ENCODE data around the gene ASTL.
A peak's percentile ranks its signal among the peaks of the same experiment; 100 is the strongest.

Gene ASTL

GRCh38 chr2:96110621-96111256 lies 27.6 kb downstream of the ASTL start:
- Histone ChIP-seq H2BK5ac (ENCODE audit: low read depth, low read length, poor library complexity, severe bottlenecking) (no peak overlapping the region), H3K27ac (ENCODE audit: low read length, poor library complexity, severe bottlenecking) (no peak overlapping the region), H4K91ac (ENCODE audit: low read length) (peak overlapping the region; percentile 34), H3K4ac (ENCODE audit: low read depth in 1 of 2, low read length in 2 of 2) (no peak overlapping the region), H3K4me1 (ENCODE audit: control insufficient read depth, insufficient read depth, low read depth, low read length) (peaks cover 10% of the 10 kb centered on the region), H4K8ac (ENCODE audit: low read length) (no peak overlapping the region), H2BK120ac (ENCODE audit: low read depth, low read length) (no peak overlapping the region), H3K18ac (ENCODE audit: low read depth in 1 of 2, low read length in 2 of 2) (no peak overlapping the region), H2BK15ac (ENCODE audit: low read depth, poor library complexity, severe bottlenecking) (no peak overlapping the region), H3K9ac (ENCODE audit: low read length) (no peak overlapping the region), H3K79me1 (replicated peaks; ENCODE audit: low read length, poor library complexity, severe bottlenecking) (no peaks in the 10 kb centered on the region), H3K23ac (ENCODE audit: low read length in 2 of 2) (no peak overlapping the region), H3K14ac (ENCODE audit: low read length in 2 of 2) (no peak overlapping the region), H3K27me3 (ENCODE audit: control insufficient read depth in 1 of 2, insufficient read depth in 1 of 2, low read length in 2 of 2) (peaks cover 67 to 72% of the 10 kb centered on the region in 2 experiments), H3K9me3 (ENCODE audit: control insufficient read depth, low read length) (peaks cover under 1% of the 10 kb centered on the region), H3K4me2 (ENCODE audit: low read length, poor library complexity, severe bottlenecking) (no peak overlapping the region), H3K4me3 (ENCODE audit: insufficient read depth in 1 of 2, low read depth in 1 of 2, low read length in 2 of 2) (no peak overlapping the region), H2AK5ac (ENCODE audit: low read length, severe bottlenecking) (no peak overlapping the region), H2AFZ (ENCODE audit: low read depth, low read length) (no peak overlapping the region), H2BK12ac (ENCODE audit: low read length in 2 of 2) (no peak overlapping the region), H3K36me3 (ENCODE audit: control insufficient read depth in 1 of 2, insufficient read depth in 2 of 2, low read depth in 1 of 2, low read length in 2 of 2) (peaks cover 0 to 3% of the 10 kb centered on the region in 2 experiments)
- 84% methylated on average over 13 of the region's 13 CpGs for WGBS
- DNase-seq = no peak

DNA sequence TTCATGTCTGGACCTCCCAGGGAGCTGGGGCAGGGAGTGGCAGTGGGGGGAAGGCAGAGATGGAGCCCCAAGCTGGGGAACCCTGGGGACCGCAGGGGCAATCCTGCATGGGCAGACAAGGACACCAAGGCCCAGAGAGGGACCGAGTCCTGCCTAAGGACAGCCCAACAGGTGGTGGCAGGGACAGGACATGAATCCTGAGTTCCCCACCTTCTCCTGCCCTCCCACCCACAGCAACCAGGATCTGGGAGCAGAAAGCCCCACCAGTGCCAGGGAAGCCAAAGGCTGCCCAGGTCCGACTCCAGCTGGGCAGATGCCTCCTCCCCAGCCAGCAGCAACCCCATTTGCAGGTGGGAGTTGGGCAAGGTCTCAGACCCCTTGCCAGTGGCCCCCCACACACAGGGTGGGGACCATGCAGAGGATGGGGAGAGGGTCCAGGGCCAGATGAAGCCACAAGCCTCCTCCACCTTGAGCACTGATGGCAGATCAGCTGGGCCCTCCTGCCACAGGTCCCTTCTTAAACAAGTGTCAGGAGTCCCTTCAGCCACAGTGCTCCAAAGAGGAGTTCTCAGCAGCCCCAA lies 28.3 kb downstream of the ASTL start:
- Histone ChIP-seq H4K8ac (ENCODE audit: low read length) (no peak overlapping the region), H3K79me1 (replicated peaks; ENCODE audit: low read length, poor library complexity, severe bottlenecking) (no peaks in the 10 kb centered on the region), H3K9me3 (ENCODE audit: control insufficient read depth, low read length) (peaks cover 8% of the 10 kb centered on the region), H2AFZ (ENCODE audit: low read depth, low read length) (no peak overlapping the region), H2BK120ac (ENCODE audit: low read depth, low read length) (no peak overlapping the region), H3K4me2 (ENCODE audit: low read length, poor library complexity, severe bottlenecking) (no peak overlapping the region), H3K9ac (ENCODE audit: low read length) (no peak overlapping the region), H3K14ac (ENCODE audit: low read length in 2 of 2) (no peak overlapping the region), H3K4me1 (ENCODE audit: control insufficient read depth, insufficient read depth, low read depth, low read length) (peaks cover 10% of the 10 kb centered on the region), H3K23ac (ENCODE audit: low read length in 2 of 2) (no peak overlapping the region), H2BK5ac (ENCODE audit: low read depth, low read length, poor library complexity, severe bottlenecking) (no peak overlapping the region), H2BK12ac (ENCODE audit: low read length in 2 of 2) (no peak overlapping the region), H3K36me3 (ENCODE audit: control insufficient read depth in 1 of 2, insufficient read depth in 2 of 2, low read depth in 1 of 2, low read length in 2 of 2) (no peaks in the 10 kb centered on the region), H3K4ac (ENCODE audit: low read depth in 1 of 2, low read length in 2 of 2) (no peak overlapping the region), H2AK5ac (ENCODE audit: low read length, severe bottlenecking) (no peak overlapping the region), H3K4me3 (ENCODE audit: insufficient read depth in 1 of 2, low read depth in 1 of 2, low read length in 2 of 2) (no peak overlapping the region), H2BK15ac (ENCODE audit: low read depth, poor library complexity, severe bottlenecking) (no peak overlapping the region), H3K27me3 (ENCODE audit: control insufficient read depth in 1 of 2, insufficient read depth in 1 of 2, low read length in 2 of 2) (peaks cover 64 to 65% of the 10 kb centered on the region in 2 experiments), H4K91ac (ENCODE audit: low read length) (no peak overlapping the region), H3K27ac (ENCODE audit: low read length, poor library complexity, severe bottlenecking) (no peak overlapping the region), H3K18ac (ENCODE audit: low read depth in 1 of 2, low read length in 2 of 2) (no peak overlapping the region)
- 91% methylated on average over 2 of the region's 3 CpGs for WGBS
- no peak for DNase-seq

- H2BK5ac ChIP-seq (ENCODE audit: low read depth, low read length, poor library complexity, severe bottlenecking) = no peak overlapping the region
- no peak overlapping the region for H2AK5ac ChIP-seq (ENCODE audit: low read length, severe bottlenecking)
- peak overlapping the region in 1 of 2 experiments; percentile 3 for H3K18ac ChIP-seq (ENCODE audit: low read depth in 1 of 2, low read length in 2 of 2)
- no peak overlapping the region for H2BK120ac ChIP-seq (ENCODE audit: low read depth, low read length)
- no peak overlapping the region for H3K4ac ChIP-seq (ENCODE audit: low read depth in 1 of 2, low read length in 2 of 2)
- no peak overlapping the region for H3K23ac ChIP-seq (ENCODE audit: low read length in 2 of 2)
- peak overlapping the region; percentile 32 for H3K9ac ChIP-seq (ENCODE audit: low read length)
- 28% methylated on average over 3 of the region's 3 CpGs for WGBS
- H3K4me3 ChIP-seq (ENCODE audit: insufficient read depth in 1 of 2, low read depth in 1 of 2, low read length in 2 of 2) = no peak overlapping the region
- peaks cover 58 to 59% of the 10 kb centered on the region in 2 experiments for H3K27me3 ChIP-seq (ENCODE audit: control insufficient read depth in 1 of 2, insufficient read depth in 1 of 2, low read length in 2 of 2)
- H4K8ac ChIP-seq (ENCODE audit: low read length) = no peak overlapping the region
- peaks cover 10% of the 10 kb centered on the region for H3K4me1 ChIP-seq (ENCODE audit: control insufficient read depth, insufficient read depth, low read depth, low read length)
- peak overlapping the region in 1 of 2 experiments; percentile 7 for H2BK12ac ChIP-seq (ENCODE audit: low read length in 2 of 2)
- no peaks in the 10 kb centered on the region for H3K36me3 ChIP-seq (ENCODE audit: control insufficient read depth in 1 of 2, insufficient read depth in 2 of 2, low read depth in 1 of 2, low read length in 2 of 2)
- DNase-seq = no peak
- H3K79me1 ChIP-seq (replicated peaks; ENCODE audit: low read length, poor library complexity, severe bottlenecking) = no peaks in the 10 kb centered on the region
- no peak overlapping the region for H2BK15ac ChIP-seq (ENCODE audit: low read depth, poor library complexity, severe bottlenecking)
- H3K27ac ChIP-seq (ENCODE audit: low read length, poor library complexity, severe bottlenecking) = no peak overlapping the region
- peak overlapping the region in 1 of 2 experiments; percentile 35 for H3K14ac ChIP-seq (ENCODE audit: low read length in 2 of 2)
- no peak overlapping the region for H2AFZ ChIP-seq (ENCODE audit: low read depth, low read length)
- H4K91ac ChIP-seq (ENCODE audit: low read length) = peak overlapping the region; percentile 37
- peaks cover 12% of the 10 kb centered on the region for H3K9me3 ChIP-seq (ENCODE audit: control insufficient read depth, low read length)
- no peak overlapping the region for H3K4me2 ChIP-seq (ENCODE audit: low read length, poor library complexity, severe bottlenecking)
These were observed 29.0 kb downstream of the ASTL start for GRCh38 chr2:96109361-96109680.

- Histone ChIP-seq H2AK5ac (ENCODE audit: low read length, severe bottlenecking) (no peak overlapping the region), H3K9me3 (ENCODE audit: control insufficient read depth, low read length) (peaks cover 12% of the 10 kb centered on the region), H3K23ac (ENCODE audit: low read length in 2 of 2) (no peak overlapping the region), H4K91ac (ENCODE audit: low read length) (peak overlapping the region; percentile 25), H3K4ac (ENCODE audit: low read depth in 1 of 2, low read length in 2 of 2) (peak overlapping the region in 1 of 2 experiments; percentile 66), H3K79me1 (replicated peaks; ENCODE audit: low read length, poor library complexity, severe bottlenecking) (no peaks in the 10 kb centered on the region), H2BK15ac (ENCODE audit: low read depth, poor library complexity, severe bottlenecking) (no peak overlapping the region), H2BK12ac (ENCODE audit: low read length in 2 of 2) (peak overlapping the region in 1 of 2 experiments; percentile 59), H3K9ac (ENCODE audit: low read length) (peak overlapping the region; percentile 32), H2AFZ (ENCODE audit: low read depth, low read length) (no peak overlapping the region), H3K27me3 (ENCODE audit: control insufficient read depth in 1 of 2, insufficient read depth in 1 of 2, low read length in 2 of 2) (peaks cover 53% of the 10 kb centered on the region in 2 experiments), H3K4me3 (ENCODE audit: insufficient read depth in 1 of 2, low read depth in 1 of 2, low read length in 2 of 2) (peak overlapping the region in 1 of 2 experiments; percentile 37), H4K8ac (ENCODE audit: low read length) (peak overlapping the region; percentile 74), H3K36me3 (ENCODE audit: control insufficient read depth in 1 of 2, insufficient read depth in 2 of 2, low read depth in 1 of 2, low read length in 2 of 2) (no peaks in the 10 kb centered on the region), H3K14ac (ENCODE audit: low read length in 2 of 2) (no peak overlapping the region), H3K18ac (ENCODE audit: low read depth in 1 of 2, low read length in 2 of 2) (peak overlapping the region; percentile 3 to 64), H3K27ac (ENCODE audit: low read length, poor library complexity, severe bottlenecking) (no peak overlapping the region), H3K4me2 (ENCODE audit: low read length, poor library complexity, severe bottlenecking) (no peak overlapping the region), H2BK5ac (ENCODE audit: low read depth, low read length, poor library complexity, severe bottlenecking) (no peak overlapping the region), H3K4me1 (ENCODE audit: control insufficient read depth, insufficient read depth, low read depth, low read length) (peaks cover 10% of the 10 kb centered on the region), H2BK120ac (ENCODE audit: low read depth, low read length) (no peak overlapping the region)
- whole genome bisulfite sequencing = 14% methylated on average over 17 of the region's 17 CpGs
- DNase-seq = no peak
These were observed 29.6 kb downstream of the ASTL start for GRCh38 chr2:96108541-96109360.

All from mesenchymal stem cell (in vitro differentiated cells and primary cell).